H1 (cell line): ENCODE measurements around the gene AGPAT2. TPM values are rescaled to one million over a fixed set of nuclear protein-coding genes. Genes with fewer than 3 reads are reported as not detected.

ENCODE experiments used
- JUND ChIP-seq: IDR thresholded peaks from 2 replicates; pipeline ENCODE4 v1.6.1; 2011; ENCODE audit warnings: mild to moderate bottlenecking, improper control_type of control experiment, low read length
- MAFK ChIP-seq: IDR thresholded peaks from 2 replicates; pipeline ENCODE4 v1.6.1; 2012; ENCODE audit warnings: low read depth, mild to moderate bottlenecking, improper control_type of control experiment, low read length
- RNF2 ChIP-seq: fragments of 200-900, 300-1000 bp; sonication (generic); IDR thresholded peaks from 2 replicates; pipeline ENCODE4 v1.7.1; 2016; ENCODE audit warnings: borderline replicate concordance, low read depth, mild to moderate bottlenecking, antibody characterized with exemption, low read length; ENCODE audit not compliant: poor library complexity, severe bottlenecking; ENCODE audit errors: missing control alignments
- SUZ12 ChIP-seq: fragments of 200-600 bp; sonication (generic); IDR thresholded peaks from 2 replicates; pipeline ENCODE4 v1.6.1; 2012; ENCODE audit warnings: mild to moderate bottlenecking, inconsistent platforms, low read length, moderate library complexity, mixed read lengths
- polyA plus RNA-seq, 7 experiments: library from polyadenylated mRNA; depleted of rRNA in 3 of 7; stranded (reverse) in 5 of 7; unstranded in 2 of 7; fragments of >200 nt in 5 of 7; fragments of 200-250 nt in 2 of 7; gene quantifications; 1 replicate in 5 of 7; 2 replicates in 1 of 7; 4 replicates in 1 of 7; pipeline versions ENCODE4 v1.2.1 to v1.2.3, GENCODE V29; 2011 to 2013; ENCODE audit warnings: missing spikeins in 2 of 7, mixed read lengths in 2 of 7
- total RNA-seq: library from RNA; stranded (reverse); fragmentation: NEBNext Ultra II Directional; extraction: Animal tissue kit (Norgen Biotek cat#: 25700); gene quantifications from 2 replicates; pipeline ENCODE4 v1.2.1, GENCODE V29; 2021
- TF ChIP-seq, protein P1 (sequence below): fragments of 300-600 bp; sonication (generic); IDR thresholded peaks from 2 replicates; pipeline ENCODE4 v1.7.1; 2012; ENCODE audit warnings: low read length, moderate library complexity, mild to moderate bottlenecking, inconsistent platforms; ENCODE audit not compliant: insufficient replicate concordance
- TF ChIP-seq, protein P2 (sequence below), 3 experiments: IDR thresholded peaks; 1 replicate in 2 of 3; 2 replicates in 1 of 3; pipeline versions ENCODE4 v1.5.1 to v1.6.1; 2011; ENCODE audit warnings: low read length in 3 of 3, mild to moderate bottlenecking in 3 of 3, inconsistent platforms in 2 of 3, low read depth in 1 of 3, moderate library complexity in 1 of 3; ENCODE audit not compliant: insufficient read depth in 1 of 3; ENCODE audit errors: control extremely low read depth in 1 of 3

Gene AGPAT2
- total and polyA plus RNA-seq, 2 of the 8 experiments (the other 6 are each of a cell fraction or from before 2014, with no cell fraction given), result 31.6 to 37.6 TPM

DNA sequence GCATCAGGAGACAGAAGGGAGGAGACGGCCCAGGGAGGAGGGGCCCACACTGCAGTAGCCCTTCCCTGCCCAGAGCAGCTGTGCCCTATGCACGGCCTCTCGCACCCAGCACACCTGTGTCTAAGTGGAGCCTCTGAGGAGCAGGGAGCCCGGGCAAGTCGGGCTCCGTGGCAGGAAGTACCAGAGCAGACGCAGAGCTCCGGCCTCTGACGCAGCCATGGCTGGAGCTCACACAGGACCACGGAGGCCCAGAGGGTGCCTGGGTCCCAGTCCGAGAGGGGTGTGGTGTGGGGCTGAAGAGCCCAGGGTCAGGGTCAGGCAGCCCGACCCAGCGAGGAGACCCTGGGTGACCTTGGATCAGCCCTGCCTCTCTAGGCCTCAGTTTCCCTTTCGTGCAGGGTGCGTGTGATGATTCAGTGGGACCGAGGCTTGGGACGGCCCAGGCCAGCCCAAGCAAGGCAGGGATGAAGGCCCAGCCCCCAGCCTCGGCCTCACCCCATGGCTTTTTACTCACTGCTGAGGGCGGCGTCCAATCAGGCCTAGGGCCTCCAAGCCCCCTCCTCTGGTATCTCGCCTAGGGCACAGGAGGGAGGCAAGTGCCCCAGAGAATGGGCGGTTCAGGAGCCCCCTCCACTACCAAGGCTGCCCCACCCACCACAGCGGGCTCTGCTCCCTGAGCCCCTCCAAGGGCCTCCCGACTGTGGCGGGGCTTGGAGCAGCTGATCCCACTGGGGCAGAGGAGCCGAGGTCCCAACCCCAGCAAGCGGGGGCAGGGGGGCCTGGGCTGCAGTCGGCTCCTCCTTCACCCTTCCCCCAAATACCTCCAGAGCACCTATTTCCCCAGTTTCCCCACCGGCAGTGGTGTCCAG is 4.3 kb upstream of the AGPAT2 start (continued):
- TF ChIP-seq, protein P1, sequence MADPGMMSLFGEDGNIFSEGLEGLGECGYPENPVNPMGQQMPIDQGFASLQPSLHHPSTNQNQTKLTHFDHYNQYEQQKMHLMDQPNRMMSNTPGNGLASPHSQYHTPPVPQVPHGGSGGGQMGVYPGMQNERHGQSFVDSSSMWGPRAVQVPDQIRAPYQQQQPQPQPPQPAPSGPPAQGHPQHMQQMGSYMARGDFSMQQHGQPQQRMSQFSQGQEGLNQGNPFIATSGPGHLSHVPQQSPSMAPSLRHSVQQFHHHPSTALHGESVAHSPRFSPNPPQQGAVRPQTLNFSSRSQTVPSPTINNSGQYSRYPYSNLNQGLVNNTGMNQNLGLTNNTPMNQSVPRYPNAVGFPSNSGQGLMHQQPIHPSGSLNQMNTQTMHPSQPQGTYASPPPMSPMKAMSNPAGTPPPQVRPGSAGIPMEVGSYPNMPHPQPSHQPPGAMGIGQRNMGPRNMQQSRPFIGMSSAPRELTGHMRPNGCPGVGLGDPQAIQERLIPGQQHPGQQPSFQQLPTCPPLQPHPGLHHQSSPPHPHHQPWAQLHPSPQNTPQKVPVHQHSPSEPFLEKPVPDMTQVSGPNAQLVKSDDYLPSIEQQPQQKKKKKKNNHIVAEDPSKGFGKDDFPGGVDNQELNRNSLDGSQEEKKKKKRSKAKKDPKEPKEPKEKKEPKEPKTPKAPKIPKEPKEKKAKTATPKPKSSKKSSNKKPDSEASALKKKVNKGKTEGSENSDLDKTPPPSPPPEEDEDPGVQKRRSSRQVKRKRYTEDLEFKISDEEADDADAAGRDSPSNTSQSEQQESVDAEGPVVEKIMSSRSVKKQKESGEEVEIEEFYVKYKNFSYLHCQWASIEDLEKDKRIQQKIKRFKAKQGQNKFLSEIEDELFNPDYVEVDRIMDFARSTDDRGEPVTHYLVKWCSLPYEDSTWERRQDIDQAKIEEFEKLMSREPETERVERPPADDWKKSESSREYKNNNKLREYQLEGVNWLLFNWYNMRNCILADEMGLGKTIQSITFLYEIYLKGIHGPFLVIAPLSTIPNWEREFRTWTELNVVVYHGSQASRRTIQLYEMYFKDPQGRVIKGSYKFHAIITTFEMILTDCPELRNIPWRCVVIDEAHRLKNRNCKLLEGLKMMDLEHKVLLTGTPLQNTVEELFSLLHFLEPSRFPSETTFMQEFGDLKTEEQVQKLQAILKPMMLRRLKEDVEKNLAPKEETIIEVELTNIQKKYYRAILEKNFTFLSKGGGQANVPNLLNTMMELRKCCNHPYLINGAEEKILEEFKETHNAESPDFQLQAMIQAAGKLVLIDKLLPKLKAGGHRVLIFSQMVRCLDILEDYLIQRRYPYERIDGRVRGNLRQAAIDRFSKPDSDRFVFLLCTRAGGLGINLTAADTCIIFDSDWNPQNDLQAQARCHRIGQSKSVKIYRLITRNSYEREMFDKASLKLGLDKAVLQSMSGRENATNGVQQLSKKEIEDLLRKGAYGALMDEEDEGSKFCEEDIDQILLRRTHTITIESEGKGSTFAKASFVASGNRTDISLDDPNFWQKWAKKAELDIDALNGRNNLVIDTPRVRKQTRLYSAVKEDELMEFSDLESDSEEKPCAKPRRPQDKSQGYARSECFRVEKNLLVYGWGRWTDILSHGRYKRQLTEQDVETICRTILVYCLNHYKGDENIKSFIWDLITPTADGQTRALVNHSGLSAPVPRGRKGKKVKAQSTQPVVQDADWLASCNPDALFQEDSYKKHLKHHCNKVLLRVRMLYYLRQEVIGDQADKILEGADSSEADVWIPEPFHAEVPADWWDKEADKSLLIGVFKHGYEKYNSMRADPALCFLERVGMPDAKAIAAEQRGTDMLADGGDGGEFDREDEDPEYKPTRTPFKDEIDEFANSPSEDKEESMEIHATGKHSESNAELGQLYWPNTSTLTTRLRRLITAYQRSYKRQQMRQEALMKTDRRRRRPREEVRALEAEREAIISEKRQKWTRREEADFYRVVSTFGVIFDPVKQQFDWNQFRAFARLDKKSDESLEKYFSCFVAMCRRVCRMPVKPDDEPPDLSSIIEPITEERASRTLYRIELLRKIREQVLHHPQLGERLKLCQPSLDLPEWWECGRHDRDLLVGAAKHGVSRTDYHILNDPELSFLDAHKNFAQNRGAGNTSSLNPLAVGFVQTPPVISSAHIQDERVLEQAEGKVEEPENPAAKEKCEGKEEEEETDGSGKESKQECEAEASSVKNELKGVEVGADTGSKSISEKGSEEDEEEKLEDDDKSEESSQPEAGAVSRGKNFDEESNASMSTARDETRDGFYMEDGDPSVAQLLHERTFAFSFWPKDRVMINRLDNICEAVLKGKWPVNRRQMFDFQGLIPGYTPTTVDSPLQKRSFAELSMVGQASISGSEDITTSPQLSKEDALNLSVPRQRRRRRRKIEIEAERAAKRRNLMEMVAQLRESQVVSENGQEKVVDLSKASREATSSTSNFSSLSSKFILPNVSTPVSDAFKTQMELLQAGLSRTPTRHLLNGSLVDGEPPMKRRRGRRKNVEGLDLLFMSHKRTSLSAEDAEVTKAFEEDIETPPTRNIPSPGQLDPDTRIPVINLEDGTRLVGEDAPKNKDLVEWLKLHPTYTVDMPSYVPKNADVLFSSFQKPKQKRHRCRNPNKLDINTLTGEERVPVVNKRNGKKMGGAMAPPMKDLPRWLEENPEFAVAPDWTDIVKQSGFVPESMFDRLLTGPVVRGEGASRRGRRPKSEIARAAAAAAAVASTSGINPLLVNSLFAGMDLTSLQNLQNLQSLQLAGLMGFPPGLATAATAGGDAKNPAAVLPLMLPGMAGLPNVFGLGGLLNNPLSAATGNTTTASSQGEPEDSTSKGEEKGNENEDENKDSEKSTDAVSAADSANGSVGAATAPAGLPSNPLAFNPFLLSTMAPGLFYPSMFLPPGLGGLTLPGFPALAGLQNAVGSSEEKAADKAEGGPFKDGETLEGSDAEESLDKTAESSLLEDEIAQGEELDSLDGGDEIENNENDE, result no peak
- TF ChIP-seq, protein P2, sequence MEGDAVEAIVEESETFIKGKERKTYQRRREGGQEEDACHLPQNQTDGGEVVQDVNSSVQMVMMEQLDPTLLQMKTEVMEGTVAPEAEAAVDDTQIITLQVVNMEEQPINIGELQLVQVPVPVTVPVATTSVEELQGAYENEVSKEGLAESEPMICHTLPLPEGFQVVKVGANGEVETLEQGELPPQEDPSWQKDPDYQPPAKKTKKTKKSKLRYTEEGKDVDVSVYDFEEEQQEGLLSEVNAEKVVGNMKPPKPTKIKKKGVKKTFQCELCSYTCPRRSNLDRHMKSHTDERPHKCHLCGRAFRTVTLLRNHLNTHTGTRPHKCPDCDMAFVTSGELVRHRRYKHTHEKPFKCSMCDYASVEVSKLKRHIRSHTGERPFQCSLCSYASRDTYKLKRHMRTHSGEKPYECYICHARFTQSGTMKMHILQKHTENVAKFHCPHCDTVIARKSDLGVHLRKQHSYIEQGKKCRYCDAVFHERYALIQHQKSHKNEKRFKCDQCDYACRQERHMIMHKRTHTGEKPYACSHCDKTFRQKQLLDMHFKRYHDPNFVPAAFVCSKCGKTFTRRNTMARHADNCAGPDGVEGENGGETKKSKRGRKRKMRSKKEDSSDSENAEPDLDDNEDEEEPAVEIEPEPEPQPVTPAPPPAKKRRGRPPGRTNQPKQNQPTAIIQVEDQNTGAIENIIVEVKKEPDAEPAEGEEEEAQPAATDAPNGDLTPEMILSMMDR (IDR thresholded peaks at IDR 0.05; ENCODE audit: control extremely low read depth in 1 of 3, insufficient read depth in 1 of 3, low read depth in 1 of 3, low read length in 3 of 3), result no peak
- TF ChIP-seq JUND (no peak), MAFK (no peak), RNF2 (no peak), SUZ12 (no peak)
